CD4-positive, alpha-beta T cell treated with Interleukin-15 for 4 hours (primary cell): ENCODE measurements around the gene MORN1.

Experiments
- DNase-seq: peaks from one replicate; pipeline ENCODE4 v3.0.0-alpha.2; 2020; ENCODE audit warnings: low spot score

Gene MORN1

GRCh38 chr1:2290171-2290578 lies 101.2 kb downstream of the MORN1 start:
- no peak for DNase-seq

GRCh38 chr1:2289607-2290006 lies 101.7 kb downstream of the MORN1 start:
- no peak for DNase-seq

- no peak for DNase-seq
Observed at GRCh38 chr1:2288816-2289536, 102.4 kb downstream of the MORN1 start.

- DNase-seq: no peak
Observed at GRCh38 chr1:2288311-2288710, 103.0 kb downstream of the MORN1 start.

GRCh38 chr1:2287649-2288048 lies 103.7 kb downstream of the MORN1 start:
- no peak for DNase-seq

- no peak for DNase-seq
Observed at GRCh38 chr1:2286923-2287322, 104.4 kb downstream of the MORN1 start.

GRCh38 chr1:2284932-2285331 lies 106.4 kb downstream of the MORN1 start:
- no peak for DNase-seq

- DNase-seq: no peak
Observed at GRCh38 chr1:2283991-2284895, 107.1 kb downstream of the MORN1 start.

GRCh38 chr1:2283371-2283990 lies 107.9 kb downstream of the MORN1 start:
- DNase-seq: no peak

- no peak for DNase-seq
Observed at GRCh38 chr1:2282556-2283270, 108.6 kb downstream of the MORN1 start.

- DNase-seq: no peak
Observed at GRCh38 chr1:2279817-2280216, 111.5 kb downstream of the MORN1 start.

GRCh38 chr1:2279210-2279639 lies 112.1 kb downstream of the MORN1 start:
- DNase-seq: no peak

GRCh38 chr1:2278591-2279209 lies 112.7 kb downstream of the MORN1 start:
- DNase-seq: no peak

- DNase-seq: no peak
Observed at GRCh38 chr1:2277741-2278488, 113.4 kb downstream of the MORN1 start.

GRCh38 chr1:2276803-2277580 lies 114.4 kb downstream of the MORN1 start:
- no peak for DNase-seq

- DNase-seq: no peak
Observed at GRCh38 chr1:2275796-2276536, 115.4 kb downstream of the MORN1 start.

GRCh38 chr1:2274929-2275475 lies 116.4 kb downstream of the MORN1 start:
- no peak for DNase-seq

GRCh38 chr1:2274231-2274928 lies 117.0 kb downstream of the MORN1 start:
- no peak for DNase-seq
